Activated CD8-positive, alpha-beta memory T cell treated with anti-CD3 and anti-CD28 coated beads for 1 hour (primary cell): ENCODE data around the gene CCL18.
A peak's percentile ranks its signal among the peaks of the same experiment; 100 is the strongest.
"Not testable (repeated sequence)": the region's sequence is repeated elsewhere in the genome, so short reads cannot be mapped to it uniquely, and the experiment has no call there.

Experiments used
- DNase-seq, 2 donors: peaks; one replicate each; pipeline ENCODE4 v3.0.0-alpha.2; 2020; ENCODE audit warnings: low read depth in 1 of 2; ENCODE audit errors: extremely low read depth in 1 of 2

The CCL18 gene

DNA sequence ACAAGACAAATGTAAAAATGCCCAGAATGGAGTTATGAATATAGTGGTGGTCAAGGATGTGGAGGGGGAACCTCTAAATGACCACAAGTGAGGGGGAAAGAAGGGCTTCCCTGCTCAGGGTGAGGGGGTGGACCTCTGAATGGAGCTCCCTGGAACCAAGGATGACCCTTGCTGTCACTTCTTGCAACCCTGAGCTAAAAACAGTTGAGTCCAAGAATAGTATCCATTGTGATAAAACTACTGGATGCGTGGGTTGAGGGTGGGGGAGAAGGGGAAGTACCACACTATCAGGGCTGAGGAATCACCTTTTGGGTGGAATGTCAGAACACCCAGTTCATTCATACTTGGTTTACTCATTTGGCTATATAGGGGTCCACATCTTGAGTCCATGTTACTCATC is 34.9 kb downstream of the CCL18 start:
- DNase-seq, result not testable (repeated sequence)

GRCh38 chr17:36103401-36103975 is 39.4 kb downstream of the CCL18 start, which contains the start of gene CCL4:
Gene CCL4 (plus strand): TSS chr17:36103827. CDS start chr17:36103906, 79 bp downstream.
- DNase-seq, result peak in 1 of 2 donors; percentile 25

- not testable (repeated sequence) for DNase-seq
Measured at GRCh38 chr17:36104246-36104645, 40.2 kb downstream of the CCL18 start.

- DNase-seq, result no peak
Measured at GRCh38 chr17:36104701-36105181, 40.7 kb downstream of the CCL18 start.

DNA sequence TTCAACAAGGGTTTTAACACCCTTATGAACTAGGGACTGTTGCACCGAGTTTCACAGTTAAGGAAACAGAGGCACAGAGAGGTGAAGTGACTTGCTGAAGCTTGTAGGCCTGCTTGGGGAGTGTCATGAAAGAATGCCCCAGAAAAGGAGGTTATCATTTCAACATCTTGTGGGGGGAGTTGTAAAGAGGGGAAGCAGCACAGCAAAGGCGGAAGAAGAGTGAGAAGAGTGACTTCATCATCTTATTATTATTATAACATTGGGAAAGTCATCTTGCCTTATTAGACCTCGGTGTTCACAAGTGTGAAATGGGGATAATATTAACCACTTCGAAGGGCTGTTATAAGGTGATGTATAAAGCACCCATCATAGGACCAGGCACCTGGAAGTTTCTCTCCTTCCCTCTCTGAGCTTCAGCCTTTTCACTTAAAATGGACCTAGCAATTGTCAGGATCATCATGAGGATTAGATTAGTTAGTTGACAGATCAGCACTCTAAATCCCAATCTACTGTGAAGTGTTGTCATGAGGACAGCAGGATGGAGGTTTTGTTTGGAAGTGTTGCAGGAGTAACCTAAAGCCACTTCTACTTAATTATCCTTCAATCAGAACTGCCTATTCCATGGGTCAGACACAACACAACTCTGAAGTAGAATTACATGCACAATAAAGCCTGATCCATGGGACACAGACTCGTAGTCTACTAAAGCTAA is 41.9 kb downstream of the CCL18 start:
- DNase-seq, result no peak

DNA sequence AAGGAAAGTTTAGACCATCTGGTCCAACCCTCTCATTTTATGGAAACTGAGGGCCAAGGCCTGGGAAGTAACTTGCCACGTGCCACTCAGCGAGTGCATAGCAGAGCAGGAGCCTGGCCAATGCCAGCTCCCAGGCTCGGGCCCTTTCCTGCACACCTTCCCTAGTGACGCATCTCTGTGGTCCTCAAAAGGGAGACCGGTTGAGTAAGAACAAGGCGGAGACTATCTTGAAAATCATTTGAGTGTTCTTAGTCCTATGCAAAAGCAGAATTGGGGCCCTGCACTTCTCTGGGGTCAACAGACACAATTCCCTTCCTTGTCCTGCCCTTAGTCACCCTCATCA is 42.4 kb downstream of the CCL18 start:
- no peak for DNase-seq

- no peak for DNase-seq
Measured at GRCh38 chr17:36107660-36108059, 43.6 kb downstream of the CCL18 start.

DNA sequence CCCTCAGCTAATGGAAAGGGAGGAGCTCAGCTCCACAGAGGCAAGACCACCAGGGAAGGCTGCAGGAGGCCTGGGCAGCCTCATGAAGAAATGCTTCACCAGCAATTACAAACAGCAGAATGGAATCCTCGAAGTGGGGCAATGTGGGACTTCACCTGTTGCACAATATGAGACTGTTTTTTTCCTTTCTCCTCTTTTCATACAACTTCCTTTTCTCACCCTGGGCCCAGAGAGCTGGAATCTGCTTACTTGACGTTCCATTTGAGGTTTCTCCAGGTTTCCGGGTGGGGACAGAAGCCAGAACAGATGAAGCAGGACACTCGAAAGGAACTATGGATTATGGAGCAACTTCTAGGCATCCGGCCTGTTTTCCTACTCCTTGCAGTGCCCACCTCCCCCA is 44.2 kb downstream of the CCL18 start:
- not testable (repeated sequence) for DNase-seq

GRCh38 chr17:36111068-36111490 is 47.0 kb downstream of the CCL18 start:
- no peak for DNase-seq

GRCh38 chr17:36112572-36112971 is 48.5 kb downstream of the CCL18 start:
- DNase-seq, result no peak

GRCh38 chr17:36113131-36113530 is 49.1 kb downstream of the CCL18 start:
- DNase-seq, result not testable (repeated sequence)

DNA sequence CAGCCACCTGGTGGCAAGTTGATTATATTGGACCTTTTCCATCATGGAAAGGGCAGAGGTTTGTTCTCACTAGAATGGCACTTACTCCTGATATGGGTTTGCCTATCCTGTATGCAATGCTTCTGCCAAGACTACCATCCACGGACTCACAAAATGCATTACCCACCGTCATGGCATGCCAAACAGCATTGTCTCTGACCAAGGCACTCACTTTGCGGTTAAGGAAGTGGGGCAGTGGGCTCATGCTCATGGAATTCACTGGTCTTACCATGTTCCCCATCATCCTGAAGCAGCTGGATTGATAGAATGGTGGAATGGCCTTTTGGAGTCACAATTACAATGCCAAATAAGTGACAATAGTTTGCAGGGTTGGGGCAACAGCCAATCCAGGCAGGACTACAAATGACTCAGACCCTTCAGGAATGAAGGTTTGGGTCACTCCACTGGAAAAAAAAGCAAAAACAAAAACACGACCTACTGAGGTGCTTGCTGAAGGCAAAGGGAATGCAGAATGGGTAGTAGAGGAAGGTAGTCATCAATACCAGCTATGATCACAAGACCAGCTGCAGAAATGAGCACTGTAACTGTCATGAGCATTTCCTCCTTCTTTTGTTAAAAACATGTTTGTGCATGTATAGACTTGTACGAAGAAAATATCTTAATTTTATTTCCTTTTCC is 51.0 kb downstream of the CCL18 start:
- not testable (repeated sequence) for DNase-seq

- not testable (repeated sequence) for DNase-seq
Measured at GRCh38 chr17:36115649-36115977, 51.5 kb downstream of the CCL18 start.

DNA sequence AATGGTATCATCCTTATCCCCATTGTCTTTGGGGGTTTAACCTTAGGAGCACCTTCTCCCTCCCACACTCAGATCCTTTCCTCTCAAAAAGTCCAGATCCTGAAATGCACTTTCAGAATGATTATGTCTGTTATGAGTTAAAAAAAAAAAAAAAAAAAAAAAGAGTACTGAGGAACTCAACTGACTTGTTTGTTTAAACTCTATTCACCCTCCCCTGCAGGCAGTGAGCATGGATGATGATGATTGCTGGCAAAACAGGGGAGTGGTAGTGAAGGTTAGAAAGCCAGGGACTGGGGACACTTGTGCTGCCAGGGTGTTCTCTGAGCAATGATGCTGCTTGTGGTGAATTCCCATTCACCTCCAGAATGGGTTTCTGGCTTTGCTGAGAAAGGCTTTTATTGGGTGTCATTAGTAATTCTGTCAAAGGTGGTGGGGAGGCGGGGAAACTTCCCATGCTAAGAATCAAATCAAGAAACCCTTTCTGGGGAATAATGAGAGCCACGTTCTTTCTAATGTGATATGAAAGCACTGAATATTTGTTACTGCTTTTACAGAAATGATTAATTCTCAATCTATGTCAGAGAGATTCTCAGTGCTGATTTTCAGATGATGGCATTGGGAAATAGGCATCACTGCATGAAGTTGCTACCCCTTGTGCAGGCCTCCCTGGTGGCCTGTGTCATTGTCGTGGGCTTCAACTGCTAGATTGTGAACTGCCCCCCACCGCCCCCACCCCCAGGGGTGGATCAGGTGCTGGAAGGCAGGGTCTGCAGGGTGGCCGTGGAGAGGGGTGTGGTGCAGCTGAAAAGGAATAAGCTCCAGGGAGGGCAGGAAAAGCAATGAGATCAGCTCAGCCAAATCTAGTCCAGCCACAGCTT is 53.7 kb downstream of the CCL18 start:
- no peak for DNase-seq

DNA sequence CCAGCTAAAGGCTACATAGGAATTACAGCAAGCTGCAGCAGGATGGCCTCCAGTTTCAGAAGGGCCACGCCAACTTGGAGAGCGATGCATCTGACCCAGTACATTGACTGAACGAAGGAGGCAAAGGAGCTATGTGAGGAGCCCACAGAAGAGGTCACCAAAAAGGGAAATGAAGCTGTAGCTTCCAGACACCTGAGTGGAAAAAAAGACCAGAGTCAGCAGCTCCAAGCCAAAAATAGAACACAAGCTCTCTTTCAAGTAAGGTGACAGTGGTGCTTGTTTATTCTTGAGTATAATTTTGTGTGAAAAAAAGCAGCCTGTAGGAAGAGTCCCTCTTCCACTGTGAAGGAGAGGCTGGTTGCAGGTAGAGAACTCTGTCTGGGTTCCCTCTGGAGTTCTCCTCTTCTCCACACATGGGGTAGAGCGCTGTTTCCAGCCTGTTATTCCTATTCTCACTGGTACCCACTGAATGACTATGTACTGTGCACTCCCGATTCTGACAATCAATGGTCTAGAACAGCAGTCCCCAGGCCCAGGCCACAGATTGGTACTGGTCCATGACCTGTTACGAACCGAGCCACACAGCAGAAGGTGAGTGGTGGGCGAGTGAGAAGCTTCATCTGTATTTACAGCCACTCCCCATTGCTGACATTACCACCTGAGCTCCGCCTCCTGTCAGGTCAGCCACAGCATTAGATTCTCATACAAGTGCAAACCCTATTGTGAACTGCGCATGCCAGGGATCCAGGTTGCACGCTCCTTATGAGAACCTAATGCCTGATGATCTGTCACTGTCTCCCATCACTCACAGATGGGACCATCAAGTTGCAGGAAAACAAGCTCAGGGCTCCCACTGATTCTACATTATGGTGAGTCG is 54.6 kb downstream of the CCL18 start:
- DNase-seq, result no peak

GRCh38 chr17:36120221-36120620 is 56.1 kb downstream of the CCL18 start:
- no peak for DNase-seq

- not testable (repeated sequence) for DNase-seq
Measured at GRCh38 chr17:36121099-36121498, 57.0 kb downstream of the CCL18 start.
